SK-N-SH (cell line): Measurements from ENCODE around the gene ZMIZ1. TPM values are rescaled to one million over a fixed set of nuclear protein-coding genes. Genes with fewer than 3 reads are reported as not detected.
A peak's percentile ranks its signal among the peaks of the same experiment; 100 is the strongest.

Source experiments
- CTCF ChIA-PET: fragments of 300-600, 350-600 bp; formaldehyde crosslinking; extraction: SDS; loops from one replicate; lab custom pipeline; 2021; lab: Yijun Ruan, JAX
- POLR2A ChIA-PET: fragments of 350-600 bp; sonication (Branson Sonifier 250); formaldehyde crosslinking; extraction: SDS; loops from one replicate; lab custom pipeline; 2020; ENCODE audit warnings: antibody characterized with exemption, inconsistent platforms; lab: Yijun Ruan, JAX
- DNase-seq: peaks from one replicate; pipeline ENCODE4 v3.0.0; 2012
- H2AFZ ChIP-seq: fragments of 200-600 bp; sonication (generic); 2 replicates; pipeline ENCODE4 v1.8.1; 2016; ENCODE audit warnings: antibody characterized with exemption, mild to moderate bottlenecking, low read depth
- H3F3A ChIP-seq: fragments of 200-600 bp; sonication (generic); replicated peaks from 2 replicates; pipeline ENCODE3; 2016; ENCODE audit warnings: antibody characterized with exemption, mild to moderate bottlenecking; ENCODE audit not compliant: insufficient read depth
- H3K27ac ChIP-seq, 2 experiments: fragments of 200-500 bp in 1 of 2; fragments of 200-600 bp in 1 of 2; sonication (Bioruptor generic) in 1 of 2; sonication (generic), shearing (Covaris generic) in 1 of 2; 2 replicates each; pipeline versions ENCODE4 v1.5.1 to v1.6.1; 2014 to 2016; ENCODE audit warnings: low read depth in 2 of 2, inconsistent platforms in 1 of 2, low read length in 1 of 2, mild to moderate bottlenecking in 1 of 2, mixed read lengths in 1 of 2
- H3K27me3 ChIP-seq: fragments of 200-600 bp; sonication (generic), shearing (Covaris generic); 2 replicates; pipeline ENCODE4 v1.6.1; 2016; ENCODE audit warnings: mixed run types; ENCODE audit not compliant: insufficient read depth
- H3K36me3 ChIP-seq, 2 experiments: fragments of 200-500 bp in 1 of 2; fragments of 200-600 bp in 1 of 2; sonication (Bioruptor generic) in 1 of 2; sonication (generic) in 1 of 2; replicated peaks in 1 of 2; 2 replicates each; pipeline versions ENCODE3 to v1.5.1; 2014 to 2016; ENCODE audit warnings: low read length in 1 of 2, mild to moderate bottlenecking in 1 of 2; ENCODE audit not compliant: insufficient read depth in 2 of 2, control insufficient read depth in 1 of 2
- H3K4me1 ChIP-seq, 2 experiments: fragments of 200-500 bp in 1 of 2; fragments of 200-600 bp in 1 of 2; sonication (Bioruptor generic) in 1 of 2; sonication (generic), shearing (Covaris generic) in 1 of 2; 2 replicates each; pipeline versions ENCODE4 v1.5.1 to v1.6.1; 2014 to 2016; ENCODE audit warnings: low read depth in 1 of 2, low read length in 1 of 2, mixed run types in 1 of 2; ENCODE audit not compliant: insufficient read depth in 2 of 2, control insufficient read depth in 1 of 2
- H3K4me2 ChIP-seq: fragments of 200-600 bp; sonication (generic), shearing (Covaris generic); 2 replicates; pipeline ENCODE4 v1.6.1; 2017; ENCODE audit warnings: mixed run types
- H3K4me3 ChIP-seq, 2 experiments: fragments of 200-500 bp in 1 of 2; fragments of 200-600 bp in 1 of 2; sonication (Bioruptor generic) in 1 of 2; sonication (generic), shearing (Covaris generic) in 1 of 2; 2 replicates each; pipeline versions ENCODE4 v1.5.1 to v1.8.1; 2014 to 2016; ENCODE audit warnings: low read depth in 2 of 2, inconsistent platforms in 1 of 2, low read length in 1 of 2, mild to moderate bottlenecking in 1 of 2, mixed read lengths in 1 of 2, moderate library complexity in 1 of 2
- H3K79me2 ChIP-seq: fragments of 200-600 bp; sonication (generic); 2 replicates; pipeline ENCODE4 v1.8.1; 2017; ENCODE audit warnings: mild to moderate bottlenecking; ENCODE audit not compliant: insufficient read depth
- H3K9ac ChIP-seq: fragments of 200-600 bp; sonication (generic); 2 replicates; pipeline ENCODE4 v1.6.1; 2017; ENCODE audit warnings: mixed run types
- H3K9me2 ChIP-seq: fragments of 200-600 bp; sonication (generic); 2 replicates; pipeline ENCODE4 v1.6.1; 2017; ENCODE audit warnings: mixed run types
- H3K9me3 ChIP-seq: fragments of 200-600 bp; sonication (generic); 2 replicates; pipeline ENCODE4 v1.6.1; 2017; ENCODE audit warnings: mixed run types, mild to moderate bottlenecking, moderate library complexity
- H4K20me1 ChIP-seq: fragments of 200-600 bp; sonication (generic); 2 replicates; pipeline ENCODE4 v1.6.1; 2017; ENCODE audit warnings: mild to moderate bottlenecking, mixed run types; ENCODE audit not compliant: insufficient read depth
- CTCF ChIP-seq: fragments of 200-600 bp; sonication (generic); IDR thresholded peaks from 2 replicates; pipeline ENCODE4 v1.6.1; 2017; ENCODE audit warnings: antibody characterized with exemption, mild to moderate bottlenecking, moderate library complexity
- ELF1 ChIP-seq: IDR thresholded peaks from 2 replicates; pipeline ENCODE4 v1.4.0; 2012
- EP300 ChIP-seq, 2 experiments: IDR thresholded peaks; 2 replicates each; pipeline versions ENCODE4 v1.4.0 to v1.6.1; 2012; ENCODE audit warnings: borderline replicate concordance in 1 of 2, low read depth in 1 of 2, low read length in 1 of 2
- GABPA ChIP-seq: IDR thresholded peaks from 2 replicates; pipeline ENCODE4 v1.4.0; 2012; ENCODE audit warnings: low read depth, mild to moderate bottlenecking
- PBX3 ChIP-seq: IDR thresholded peaks from 2 replicates; pipeline ENCODE4; 2012
- POLR2AphosphoS5 ChIP-seq: IDR thresholded peaks from 2 replicates; pipeline ENCODE4 v1.6.1; 2012; ENCODE audit warnings: low read depth, low read length
- SIN3A ChIP-seq: IDR thresholded peaks from 2 replicates; pipeline ENCODE4 v1.6.1; 2012; ENCODE audit warnings: low read depth, mild to moderate bottlenecking, low read length, moderate library complexity, borderline replicate concordance
- SMC3 ChIP-seq: IDR thresholded peaks from 2 replicates; pipeline ENCODE4 v1.6.1; 2012; ENCODE audit warnings: low read depth, low read length, improper control_type of control experiment
- WGBS: methylation state at CpG from one replicate; pipeline ENCODE4 v1.1.6; 2017; ENCODE audit warnings: low lambda C conversion rate; 5-methylcytosine and 5-hydroxymethylcytosine counted together
- polyA plus RNA-seq, 3 experiments: library from polyadenylated mRNA; depleted of rRNA; stranded (reverse); fragments of >200 nt; gene quantifications; 2 replicates each; pipeline ENCODE4 v1.2.3, GENCODE V29; 2012
- TF ChIP-seq, protein P1 (sequence below): IDR thresholded peaks from 2 replicates; pipeline ENCODE4 v1.4.0; 2012; ENCODE audit warnings: low read depth
- TF ChIP-seq, protein P2 (sequence below): fragments of 150-350 bp; IDR thresholded peaks from 2 replicates; pipeline ENCODE4 v1.6.1; 2016; ENCODE audit warnings: mild to moderate bottlenecking, low read depth, low read length

The ZMIZ1 gene
- polyA plus RNA-seq, 1 of the 3 experiments (the other 2 are of a cell fraction): 23.5 TPM

DNA sequence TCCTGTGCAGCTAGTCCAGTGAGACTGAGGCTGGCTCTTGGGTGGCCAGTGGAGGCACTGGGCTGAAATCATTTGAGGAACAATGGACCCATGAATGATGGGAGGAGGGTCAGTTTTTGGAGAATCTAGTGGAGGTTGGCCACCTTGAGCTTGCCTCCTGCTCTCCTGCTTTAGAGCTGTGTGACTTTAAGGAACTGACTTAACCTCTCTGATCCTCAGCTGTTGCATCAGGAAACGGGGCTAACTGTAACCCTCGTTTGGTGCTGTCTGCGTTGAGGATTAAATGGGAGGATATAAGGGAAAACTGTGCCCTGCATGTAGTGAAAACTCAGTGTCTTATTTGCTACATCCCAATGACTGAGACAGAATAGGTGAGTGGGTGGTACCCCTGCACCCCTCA lies 163.1 kb downstream of the ZMIZ1 start:
- peaks cover 26 to 35% of the 10 kb centered on the region in 2 experiments for H3K36me3 ChIP-seq

GRCh38 chr10:79232864-79233263 lies 164.1 kb downstream of the ZMIZ1 start:
- peaks cover 37% of the 10 kb centered on the region for H4K20me1 ChIP-seq
- peaks cover 9% of the 10 kb centered on the region for H3F3A ChIP-seq
- H3K9me2 ChIP-seq: no peaks in the 10 kb centered on the region
- H3K27ac ChIP-seq: peak overlapping the region in 1 of 2 experiments; percentile 60; a peak in 1 of 4 replicates
- TF ChIP-seq SMC3 (no peak), PBX3 (no peak)
- TF ChIP-seq, protein P1, sequence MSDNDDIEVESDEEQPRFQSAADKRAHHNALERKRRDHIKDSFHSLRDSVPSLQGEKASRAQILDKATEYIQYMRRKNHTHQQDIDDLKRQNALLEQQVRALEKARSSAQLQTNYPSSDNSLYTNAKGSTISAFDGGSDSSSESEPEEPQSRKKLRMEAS: no peak
- H2AFZ ChIP-seq: no peak overlapping the region
- CTCF ChIA-PET: interaction anchor here (0.9 kb wide), 1 partner anchor 9 kb away, joined by 3 read pairs; no protein-coding TSS in a partner anchor
- peaks cover 16 to 88% of the 10 kb centered on the region in 2 experiments for H3K4me1 ChIP-seq
- no peak overlapping the region for H3K4me3 ChIP-seq
- peaks cover 17% of the 10 kb centered on the region; the same call in 1 of the 2 replicates for H3K79me2 ChIP-seq
- no peaks in the 10 kb centered on the region for H3K27me3 ChIP-seq
- peaks cover 19 to 25% of the 10 kb centered on the region in 2 experiments for H3K36me3 ChIP-seq
- POLR2A ChIA-PET: no interaction called here
- H3K4me2 ChIP-seq: no peak overlapping the region
- no peaks in the 10 kb centered on the region for H3K9me3 ChIP-seq
- no peak for DNase-seq
- WGBS: 100% methylated on average over 1 of the region's 3 CpGs
- no peak overlapping the region for H3K9ac ChIP-seq

More for the DNA sequence above, 163.1 kb downstream of the ZMIZ1 start:
- Histone ChIP-seq H3K9me3 (no peaks in the 10 kb centered on the region), H3K4me3 (no peak overlapping the region), H3K4me1 (peaks cover 9 to 87% of the 10 kb centered on the region in 2 experiments; a peak in 3 of 4 replicates), H3K9me2 (no peaks in the 10 kb centered on the region), H4K20me1 (peaks cover 37% of the 10 kb centered on the region), H3K27ac (no peak overlapping the region; a peak in 1 of 4 replicates), H3F3A (peaks cover 8% of the 10 kb centered on the region), H3K4me2 (no peak overlapping the region), H3K79me2 (peaks cover 17% of the 10 kb centered on the region), H2AFZ (no peak overlapping the region), H3K9ac (no peak overlapping the region), H3K27me3 (no peaks in the 10 kb centered on the region)
- WGBS: 68% methylated on average over 3 of the region's 3 CpGs
- no peak for DNase-seq
- ChIA-PET CTCF (no interaction called here), POLR2A (interaction anchor here (4.0 kb wide), 1 partner anchor 11 kb away, joined by 18 read pairs; no protein-coding TSS in a partner anchor)
- TF ChIP-seq GABPA (no peak), EP300 (IDR thresholded peaks at IDR 0.05; ENCODE audit: borderline replicate concordance in 1 of 2, low read depth in 1 of 2, low read length in 1 of 2) (no peak)

DNA sequence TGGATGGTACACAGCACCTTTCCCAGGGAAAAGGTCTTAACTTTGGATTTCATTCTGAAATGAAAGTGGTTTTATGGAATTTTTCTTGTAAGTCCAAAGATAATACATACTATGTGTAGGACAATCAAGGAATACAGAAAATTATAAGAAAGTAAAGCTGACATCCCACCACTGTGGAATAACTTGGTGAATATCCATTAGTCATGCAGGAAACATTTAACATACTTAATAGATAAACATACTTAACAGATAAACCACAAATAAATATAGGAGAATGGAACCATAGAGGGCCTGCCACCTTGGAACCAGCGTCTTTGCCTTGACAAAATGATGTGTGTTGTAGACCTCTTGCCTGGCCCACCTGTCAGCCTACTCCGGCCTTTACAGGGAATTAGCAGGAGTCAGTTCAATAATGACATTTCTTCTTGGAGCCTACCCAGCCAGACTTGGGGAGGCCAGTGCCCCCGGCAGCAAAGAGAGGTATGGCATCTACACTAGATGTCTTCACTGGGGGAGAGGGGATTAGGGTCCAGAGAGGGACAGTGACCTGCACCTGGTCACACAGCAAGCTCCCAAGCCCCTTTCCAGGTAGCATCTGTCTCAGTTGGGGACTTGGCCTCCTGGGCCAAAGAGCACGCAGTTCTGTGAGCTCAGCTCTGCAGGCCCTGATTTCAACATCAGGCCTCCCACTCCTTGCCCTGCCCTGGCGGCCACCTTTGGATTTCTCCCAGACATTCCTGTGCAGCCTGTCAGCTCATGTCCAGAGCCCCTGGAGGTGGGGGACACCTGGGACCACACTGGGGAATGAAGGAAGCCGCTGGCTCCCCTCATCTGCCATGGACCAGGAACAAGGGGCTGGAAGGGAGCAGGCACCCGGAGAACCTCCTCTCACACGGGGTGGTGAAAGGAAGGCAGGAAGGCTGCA lies 165.9 kb downstream of the ZMIZ1 start:
- H3K4me1 ChIP-seq: peaks cover 33 to 88% of the 10 kb centered on the region in 2 experiments
- H4K20me1 ChIP-seq: peaks cover 38% of the 10 kb centered on the region
- H3K79me2 ChIP-seq: peaks cover 34% of the 10 kb centered on the region; the same call in 1 of the 2 replicates
- H3K36me3 ChIP-seq: peaks cover 13 to 16% of the 10 kb centered on the region in 2 experiments
- H3K9ac ChIP-seq: no peak overlapping the region
- 87% methylated on average over 8 of the region's 8 CpGs for WGBS
- POLR2A ChIA-PET: interaction anchor here (0.6 kb wide), 1 partner anchor 231 kb away, joined by 3 read pairs; no protein-coding TSS in a partner anchor
- H2AFZ ChIP-seq: no peak overlapping the region
- no peak overlapping the region for H3K4me3 ChIP-seq
- no peak for DNase-seq
- CTCF ChIA-PET: interaction anchor here (0.6 to 0.7 kb wide), 2 partner anchors 15 to 35 kb away, joined by 3 to 4 read pairs; no protein-coding TSS in a partner anchor
- peak overlapping the region; percentile 20 to 99; a peak in 1 of 4 replicates for H3K27ac ChIP-seq
- H3K9me3 ChIP-seq: no peaks in the 10 kb centered on the region
- no peaks in the 10 kb centered on the region for H3K9me2 ChIP-seq
- H3F3A ChIP-seq: peaks cover 14% of the 10 kb centered on the region
- H3K27me3 ChIP-seq: no peaks in the 10 kb centered on the region
- peak overlapping the region; percentile 37; the same call in 1 of the 2 replicates for H3K4me2 ChIP-seq
- TF ChIP-seq SMC3 (no peak), CTCF (no peak), PBX3 (no peak), POLR2AphosphoS5 (no peak), ELF1 (no peak), SIN3A (no peak)
- TF ChIP-seq, protein P1: no peak
- TF ChIP-seq, protein P2, sequence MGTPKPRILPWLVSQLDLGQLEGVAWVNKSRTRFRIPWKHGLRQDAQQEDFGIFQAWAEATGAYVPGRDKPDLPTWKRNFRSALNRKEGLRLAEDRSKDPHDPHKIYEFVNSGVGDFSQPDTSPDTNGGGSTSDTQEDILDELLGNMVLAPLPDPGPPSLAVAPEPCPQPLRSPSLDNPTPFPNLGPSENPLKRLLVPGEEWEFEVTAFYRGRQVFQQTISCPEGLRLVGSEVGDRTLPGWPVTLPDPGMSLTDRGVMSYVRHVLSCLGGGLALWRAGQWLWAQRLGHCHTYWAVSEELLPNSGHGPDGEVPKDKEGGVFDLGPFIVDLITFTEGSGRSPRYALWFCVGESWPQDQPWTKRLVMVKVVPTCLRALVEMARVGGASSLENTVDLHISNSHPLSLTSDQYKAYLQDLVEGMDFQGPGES: no peak
